Suprapubic skin (tissue), 4 donors: ENCODE data around the gene DUSP7.

Experiments
- EP300 ChIP-seq: sonication (generic); formaldehyde crosslinking; IDR thresholded peaks from one replicate; pipeline ENCODE4 v1.6.1; 2017; ENCODE audit warnings: antibody characterized with exemption
- POLR2A ChIP-seq, 2 donors: fragments of 450-650 bp; IDR thresholded peaks; one replicate each; pipeline ENCODE4 v1.6.1; 2017; ENCODE audit warnings: antibody characterized with exemption in 2 of 2, mild to moderate bottlenecking in 2 of 2, moderate library complexity in 2 of 2
- POLR2AphosphoS5 ChIP-seq, 3 donors: sonication (generic); formaldehyde crosslinking; IDR thresholded peaks; one replicate each; pipeline ENCODE4 v1.6.1; 2017; ENCODE audit warnings: antibody characterized with exemption in 3 of 3
- TF ChIP-seq, protein P1 (sequence below), 2 donors: fragments of 200-600 bp in 1 of 2; fragments of 450-650 bp in 1 of 2; sonication (generic) in 1 of 2; IDR thresholded peaks; one replicate each; pipeline ENCODE4 v1.5.1; 2016 to 2019; ENCODE audit warnings: antibody characterized with exemption in 2 of 2, mild to moderate bottlenecking in 1 of 2, moderate library complexity in 1 of 2

DNA sequence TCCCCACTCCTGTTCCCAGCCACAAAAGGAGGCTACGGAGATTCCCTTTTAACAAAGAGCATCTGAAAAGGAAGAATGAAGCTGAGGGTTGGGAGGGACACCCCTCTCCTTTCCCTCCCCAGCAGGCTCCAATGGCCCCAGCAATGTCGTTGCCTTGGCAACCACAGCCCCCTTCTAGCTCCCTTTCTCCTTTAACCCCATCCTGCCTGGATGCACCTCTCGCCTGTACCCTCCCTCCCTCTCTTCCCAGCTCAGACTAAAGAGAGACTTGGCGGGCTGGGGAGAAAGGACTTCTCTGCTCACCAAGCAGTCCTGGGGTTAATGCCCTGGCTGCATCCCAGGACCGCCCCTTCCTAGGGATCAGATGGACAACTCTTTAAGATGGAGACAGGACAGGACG is 53.6 kb downstream of the DUSP7 start:
- TF ChIP-seq, protein P1, sequence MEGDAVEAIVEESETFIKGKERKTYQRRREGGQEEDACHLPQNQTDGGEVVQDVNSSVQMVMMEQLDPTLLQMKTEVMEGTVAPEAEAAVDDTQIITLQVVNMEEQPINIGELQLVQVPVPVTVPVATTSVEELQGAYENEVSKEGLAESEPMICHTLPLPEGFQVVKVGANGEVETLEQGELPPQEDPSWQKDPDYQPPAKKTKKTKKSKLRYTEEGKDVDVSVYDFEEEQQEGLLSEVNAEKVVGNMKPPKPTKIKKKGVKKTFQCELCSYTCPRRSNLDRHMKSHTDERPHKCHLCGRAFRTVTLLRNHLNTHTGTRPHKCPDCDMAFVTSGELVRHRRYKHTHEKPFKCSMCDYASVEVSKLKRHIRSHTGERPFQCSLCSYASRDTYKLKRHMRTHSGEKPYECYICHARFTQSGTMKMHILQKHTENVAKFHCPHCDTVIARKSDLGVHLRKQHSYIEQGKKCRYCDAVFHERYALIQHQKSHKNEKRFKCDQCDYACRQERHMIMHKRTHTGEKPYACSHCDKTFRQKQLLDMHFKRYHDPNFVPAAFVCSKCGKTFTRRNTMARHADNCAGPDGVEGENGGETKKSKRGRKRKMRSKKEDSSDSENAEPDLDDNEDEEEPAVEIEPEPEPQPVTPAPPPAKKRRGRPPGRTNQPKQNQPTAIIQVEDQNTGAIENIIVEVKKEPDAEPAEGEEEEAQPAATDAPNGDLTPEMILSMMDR (IDR thresholded peaks at IDR 0.05), result no peak
- TF ChIP-seq EP300 (no peak), POLR2AphosphoS5 (IDR thresholded peaks at IDR 0.05) (no peak), POLR2A (IDR thresholded peaks at IDR 0.05) (no peak)
